Activated CD4-positive, alpha-beta T cell treated with anti-CD3 and anti-CD28 coated beads, Interleukin-2, amount 50 U/mL, for 24 hours (primary cell): Measurements from ENCODE around the gene PTPRE.

ENCODE experiments used
- DNase-seq, 2 donors: peaks; one replicate each; pipeline ENCODE4 v3.0.0-alpha.2; 2020; ENCODE audit warnings: low read depth in 1 of 2, low spot score in 1 of 2

Gene PTPRE

GRCh38 chr10:127949831-127950230 lies 42.9 kb downstream of the PTPRE start:
- no peak for DNase-seq

- DNase-seq, result no peak
Measured at GRCh38 chr10:127951861-127952574, 45.1 kb downstream of the PTPRE start.

- DNase-seq, result no peak
Measured at GRCh38 chr10:127952575-127952869, 45.6 kb downstream of the PTPRE start.

GRCh38 chr10:127952918-127953317 lies 46.0 kb downstream of the PTPRE start:
- no peak for DNase-seq

GRCh38 chr10:127953876-127954275 lies 47.0 kb downstream of the PTPRE start:
- DNase-seq, result no peak

GRCh38 chr10:127959428-127959827 lies 52.5 kb downstream of the PTPRE start:
- DNase-seq, result no peak

GRCh38 chr10:127961071-127961470 lies 54.2 kb downstream of the PTPRE start:
- no peak for DNase-seq

- DNase-seq, result no peak
Measured at GRCh38 chr10:127962205-127962604, 55.3 kb downstream of the PTPRE start.

GRCh38 chr10:127963136-127963535 lies 56.2 kb downstream of the PTPRE start:
- DNase-seq, result no peak

- DNase-seq, result no peak
Measured at GRCh38 chr10:127964621-127965020, 57.7 kb downstream of the PTPRE start.

GRCh38 chr10:127966875-127967274 lies 60.0 kb downstream of the PTPRE start:
- no peak for DNase-seq

- no peak for DNase-seq
Measured at GRCh38 chr10:127968027-127968441, 61.1 kb downstream of the PTPRE start.

- DNase-seq, result no peak
Measured at GRCh38 chr10:127968659-127969058, 61.8 kb downstream of the PTPRE start.

GRCh38 chr10:127971101-127971946 lies 64.4 kb downstream of the PTPRE start:
- no peak for DNase-seq

- no peak for DNase-seq
Measured at GRCh38 chr10:127971963-127972615, 65.2 kb downstream of the PTPRE start.

- no peak for DNase-seq
Measured at GRCh38 chr10:127972751-127973357, 66.0 kb downstream of the PTPRE start.

GRCh38 chr10:127973791-127974311 lies 66.9 kb downstream of the PTPRE start:
- DNase-seq, result no peak

GRCh38 chr10:127974911-127975310 lies 68.0 kb downstream of the PTPRE start:
- no peak for DNase-seq

GRCh38 chr10:127976286-127976685 lies 69.4 kb downstream of the PTPRE start:
- DNase-seq, result no peak

GRCh38 chr10:127976701-127977356 lies 69.9 kb downstream of the PTPRE start:
- DNase-seq, result no peak
